CD14-positive monocyte (primary cell): ENCODE results near the gene CRISPLD2. TPM values are rescaled to one million over a fixed set of nuclear protein-coding genes. Genes with fewer than 3 reads are reported as not detected.

ENCODE experiments used
- DNase-seq, 3 donors: peaks; one replicate each; pipeline ENCODE4 v3.0.0-alpha.2; 2011 to 2022
- H2AFZ ChIP-seq: 2 replicates; pipeline ENCODE4 v1.6.0; 2012; ENCODE audit warnings: mild to moderate bottlenecking, low read depth, low read length, inconsistent platforms; ENCODE audit not compliant: insufficient read depth, poor library complexity, severe bottlenecking
- H3K27ac ChIP-seq, 2 donors: 1 replicate in 1 of 2; 2 replicates in 1 of 2; pipeline ENCODE4 v1.5.1; 2012 to 2013; ENCODE audit warnings: low read length in 2 of 2, control low read depth in 1 of 2, inconsistent platforms in 1 of 2, low read depth in 1 of 2, mild to moderate bottlenecking in 1 of 2
- H3K27me3 ChIP-seq, 2 donors: one replicate each; pipeline versions ENCODE4 v1.6.0 to v1.6.1; 2011 to 2013; ENCODE audit warnings: low read length in 2 of 2; ENCODE audit not compliant: control insufficient read depth in 2 of 2, insufficient read depth in 2 of 2
- H3K36me3 ChIP-seq, 2 donors: replicated peaks in 1 of 2; 1 replicate in 1 of 2; 2 replicates in 1 of 2; pipeline versions ENCODE4 v1.5.1 to v1.6.1; 2012 to 2013; ENCODE audit warnings: low read length in 2 of 2, control low read depth in 1 of 2, inconsistent platforms in 1 of 2, mild to moderate bottlenecking in 1 of 2; ENCODE audit not compliant: insufficient read depth in 2 of 2, control insufficient read depth in 1 of 2
- H3K4me1 ChIP-seq, 2 donors: 1 replicate in 1 of 2; 2 replicates in 1 of 2; pipeline versions ENCODE4 v1.5.1 to v1.6.1; 2012 to 2013; ENCODE audit warnings: low read length in 2 of 2, control low read depth in 1 of 2, inconsistent platforms in 1 of 2, mild to moderate bottlenecking in 1 of 2, moderate library complexity in 1 of 2; ENCODE audit not compliant: insufficient read depth in 2 of 2, control insufficient read depth in 1 of 2
- H3K4me2 ChIP-seq: replicated peaks from 2 replicates; pipeline ENCODE3; 2012; ENCODE audit warnings: low read length, moderate library complexity, mild to moderate bottlenecking; ENCODE audit not compliant: poor library complexity, severe bottlenecking; ENCODE audit errors: extremely low read depth
- H3K4me3 ChIP-seq, 3 experiments: fragments of 200-600 bp in 1 of 3; sonication (generic) in 1 of 3; replicated peaks in 1 of 3; 1 replicate in 2 of 3; 2 replicates in 1 of 3; pipeline ENCODE4 v1.5.1; 2011 to 2013; ENCODE audit warnings: low read length in 3 of 3, mild to moderate bottlenecking in 3 of 3, control low read depth in 2 of 3, low read depth in 2 of 3, inconsistent platforms in 1 of 3, moderate library complexity in 1 of 3
- H3K79me2 ChIP-seq: 2 replicates; pipeline ENCODE4 v1.6.0; 2012; ENCODE audit warnings: mild to moderate bottlenecking, control low read depth, inconsistent platforms, low read length, moderate library complexity; ENCODE audit not compliant: insufficient read depth
- H3K9ac ChIP-seq: 2 replicates; pipeline ENCODE4 v1.6.0; 2017; ENCODE audit warnings: low read length, mild to moderate bottlenecking; ENCODE audit not compliant: insufficient read depth, poor library complexity, severe bottlenecking
- H3K9me3 ChIP-seq, 2 donors: replicated peaks in 1 of 2; 1 replicate in 1 of 2; 2 replicates in 1 of 2; pipeline versions ENCODE4 v1.5.1 to v1.6.1; 2012 to 2013; ENCODE audit warnings: low read length in 2 of 2, control low read depth in 1 of 2; ENCODE audit not compliant: control insufficient read depth in 1 of 2, insufficient read depth in 1 of 2
- H4K20me1 ChIP-seq: 2 replicates; pipeline ENCODE4 v1.6.0; 2012; ENCODE audit warnings: mild to moderate bottlenecking, low read length, control low read depth, moderate library complexity; ENCODE audit not compliant: insufficient read depth
- H3K27ac Mint-ChIP-seq, 7 donors: one replicate each; pipeline ENCODE4 v1.8.0; 2020; ENCODE audit warnings: mild to moderate bottlenecking in 7 of 7, mixed read lengths in 7 of 7, moderate library complexity in 6 of 7, inconsistent platforms in 2 of 7
- H3K27me3 Mint-ChIP-seq, 3 donors: one replicate each; pipeline ENCODE4 v1.8.0; 2021 to 2022; ENCODE audit warnings: low read depth in 3 of 3, mild to moderate bottlenecking in 3 of 3, mixed read lengths in 3 of 3, moderate library complexity in 3 of 3, inconsistent platforms in 1 of 3
- H3K36me3 Mint-ChIP-seq, 2 donors: one replicate each; pipeline ENCODE4 v1.8.0; 2020; ENCODE audit warnings: mixed read lengths in 2 of 2, inconsistent platforms in 1 of 2, mild to moderate bottlenecking in 1 of 2
- H3K4me1 Mint-ChIP-seq: one replicate; pipeline ENCODE4 v1.8.0; 2020; ENCODE audit warnings: mild to moderate bottlenecking, mixed read lengths
- H3K4me3 Mint-ChIP-seq, 2 donors: one replicate each; pipeline ENCODE4 v1.8.0; 2020; ENCODE audit warnings: mild to moderate bottlenecking in 2 of 2, mixed read lengths in 2 of 2, moderate library complexity in 1 of 2
- H3K9me3 Mint-ChIP-seq, 7 donors: one replicate each; pipeline ENCODE4 v1.8.0; 2020 to 2022; ENCODE audit warnings: mixed read lengths in 7 of 7, mild to moderate bottlenecking in 6 of 7, moderate library complexity in 6 of 7, inconsistent platforms in 2 of 7
- CTCF ChIP-seq: fragments of 200-600 bp; IDR thresholded peaks from one replicate; pipeline ENCODE4 v1.8.0; 2022; ENCODE audit warnings: antibody characterized with exemption, mild to moderate bottlenecking
- WGBS: methylation state at CpG from one replicate; pipeline ENCODE4 v1.1.5; 2013; ENCODE audit warnings: missing lambda C conversion rate; ENCODE audit not compliant: insufficient coverage; 5-methylcytosine and 5-hydroxymethylcytosine counted together
- intact Hi-C, 2 donors: fragments of 100-400 bp; cut with micrococcal nuclease; formaldehyde crosslinking; loops; one replicate each; pipeline versions ENCODE4 v1.15.0 to v1.15.1; 2023
- polyA plus RNA-seq, 3 donors: library from polyadenylated mRNA; depleted of rRNA in 1 of 3; unstranded in 2 of 3; stranded (reverse) in 1 of 3; fragments of 300-500 nt in 2 of 3; fragments of >200 nt in 1 of 3; fragmentation: Illumina TruSeq in 2 of 3; gene quantifications; 1 replicate in 2 of 3; 2 replicates in 1 of 3; pipeline ENCODE4 v1.2.3, GENCODE V29; 2012 to 2021

Gene CRISPLD2
- polyA plus RNA-seq, 3 donors: 40.7 to 90.4 (median 69.0) TPM

GRCh38 chr16:84940670-84941551 lies 121.1 kb downstream of the CRISPLD2 start:
- no peak overlapping the region for H3K4me2 ChIP-seq
- no peak overlapping the region for H3K4me3 ChIP-seq
- no peak for DNase-seq
- WGBS: 91% methylated on average over 36 of the region's 41 CpGs
- TF ChIP-seq CTCF: no peak
- no peak overlapping the region for H3K9ac ChIP-seq
- Mint-ChIP-seq H3K9me3 (peaks cover 0 to 6% (median 3%) of the 10 kb centered on the region in 7 donors), H3K27me3 (peaks cover 12 to 24% (median 22%) of the 10 kb centered on the region in 3 donors), H3K4me3 (peak overlapping the region in 1 of 2 donors; percentile 60), H3K27ac (no peak overlapping the region), H3K4me1 (peaks cover 8% of the 10 kb centered on the region), H3K36me3 (no peaks in the 10 kb centered on the region)
- H4K20me1 ChIP-seq: no peaks in the 10 kb centered on the region
- no peak overlapping the region for H2AFZ ChIP-seq
- H3K27me3 ChIP-seq: peaks cover 0 to 7% of the 10 kb centered on the region in 2 donors
- intact Hi-C loops: no loop called here
- no peaks in the 10 kb centered on the region for H3K79me2 ChIP-seq
- no peaks in the 10 kb centered on the region for H3K36me3 ChIP-seq
- no peaks in the 10 kb centered on the region for H3K9me3 ChIP-seq
- H3K27ac ChIP-seq: no peak overlapping the region
- H3K4me1 ChIP-seq: peaks cover 0 to 4% of the 10 kb centered on the region in 2 donors

- H3K4me3 ChIP-seq: no peak overlapping the region
- no peak for DNase-seq
- intact Hi-C loops: no loop called here
- no peaks in the 10 kb centered on the region for H4K20me1 ChIP-seq
- H3K4me1 ChIP-seq: peaks cover 7% of the 10 kb centered on the region in 2 donors
- Mint-ChIP-seq H3K4me1 (peaks cover 12% of the 10 kb centered on the region), H3K36me3 (no peaks in the 10 kb centered on the region), H3K27ac (no peak overlapping the region), H3K27me3 (peaks cover 12 to 24% (median 17%) of the 10 kb centered on the region in 3 donors), H3K4me3 (peak overlapping the region in 1 of 2 donors; percentile 11), H3K9me3 (peaks cover 0 to 6% (median 3%) of the 10 kb centered on the region in 7 donors)
- no peaks in the 10 kb centered on the region for H3K79me2 ChIP-seq
- no peaks in the 10 kb centered on the region for H3K9me3 ChIP-seq
- H3K27me3 ChIP-seq: peaks cover 0 to 7% of the 10 kb centered on the region in 2 donors
- H3K4me2 ChIP-seq: no peak overlapping the region
- 94% methylated on average over 9 of the region's 10 CpGs for WGBS
- TF ChIP-seq CTCF: no peak
- H3K36me3 ChIP-seq: no peaks in the 10 kb centered on the region
- no peak overlapping the region for H3K27ac ChIP-seq
- no peak overlapping the region for H3K9ac ChIP-seq
- H2AFZ ChIP-seq: no peak overlapping the region
These were observed 122.1 kb downstream of the CRISPLD2 start for GRCh38 chr16:84941921-84942320.
